GM10266 (cell line): ENCODE results near the gene RNF220.
"Not testable (repeated sequence)": the region's sequence is repeated elsewhere in the genome, so short reads cannot be mapped to it uniquely, and the experiment has no call there.

ENCODE experiments used
- DNase-seq: peaks from one replicate; pipeline ENCODE4 v3.0.0; 2012; ENCODE audit errors: extremely low spot score
- CTCF ChIP-seq: IDR thresholded peaks from 2 replicates; pipeline ENCODE4 v1.5.1; 2012; ENCODE audit warnings: mild to moderate bottlenecking, low read depth; ENCODE audit not compliant: control insufficient read depth, insufficient read depth; ENCODE audit errors: missing control alignments

The RNF220 gene

GRCh38 chr1:44489481-44489880, 84.4 kb downstream of the RNF220 start:
- no peak for TF ChIP-seq CTCF

GRCh38 chr1:44496541-44497171, 91.6 kb downstream of the RNF220 start:
- no peak for DNase-seq
- no peak for TF ChIP-seq CTCF

More at GRCh38 chr1:44489481-44489880, 84.4 kb downstream of the RNF220 start:
- no peak for DNase-seq

DNA sequence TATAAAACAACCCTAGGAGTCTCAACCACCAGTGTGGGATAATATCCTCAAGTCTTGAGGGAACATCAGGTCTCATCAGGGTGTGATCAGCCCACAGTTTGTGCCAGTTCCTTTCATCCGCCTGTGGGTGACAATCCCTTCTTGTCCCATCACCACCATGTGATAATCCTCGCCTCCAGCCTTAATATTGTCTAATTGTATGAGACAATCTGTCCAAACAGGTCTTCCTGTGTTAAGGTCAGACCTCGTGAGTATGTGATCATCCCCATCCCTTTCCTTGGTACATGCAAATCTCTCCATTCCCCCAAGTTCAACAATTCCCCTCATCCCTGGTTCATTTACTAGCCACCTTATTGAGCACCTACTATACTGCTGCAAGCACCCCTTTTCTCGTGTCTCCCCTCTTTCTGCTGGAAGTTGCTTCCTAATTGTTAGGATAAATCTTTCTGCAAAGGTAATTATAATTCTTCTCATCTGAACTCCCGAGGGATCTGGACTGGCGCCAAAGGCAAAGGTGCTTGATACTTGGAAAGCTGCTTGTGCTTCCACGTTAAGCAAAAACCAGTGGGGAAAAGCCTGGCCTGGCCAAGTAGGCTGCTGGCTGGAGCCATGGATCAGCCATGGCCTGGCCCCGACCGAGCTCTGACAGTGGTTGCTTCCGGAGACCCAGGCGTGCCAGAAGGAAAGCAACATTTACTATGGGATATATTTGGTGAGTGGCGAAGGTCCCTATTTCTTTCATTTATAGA, 92.5 kb downstream of the RNF220 start:
- no peak for DNase-seq
- no peak for TF ChIP-seq CTCF

DNA sequence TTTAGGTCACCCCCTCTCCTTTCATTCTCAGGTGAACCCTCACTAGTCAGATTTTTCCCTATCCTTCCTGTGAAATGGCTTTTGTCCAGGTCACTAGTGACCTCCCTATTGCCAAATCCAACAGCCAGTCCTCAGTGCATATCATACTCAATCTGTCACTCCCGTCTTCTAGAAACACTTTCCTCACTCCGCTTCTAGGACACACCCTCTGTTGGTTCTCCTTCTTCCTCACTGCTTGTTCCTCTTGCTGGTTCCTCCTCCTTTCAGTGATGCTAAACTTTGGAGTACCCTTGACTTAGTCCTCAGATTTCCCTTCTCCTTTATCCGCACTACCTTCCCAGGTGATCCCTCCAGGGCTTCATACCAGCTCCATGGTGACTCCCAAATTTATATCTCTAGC, 94.3 kb downstream of the RNF220 start:
- TF ChIP-seq CTCF, result no peak

GRCh38 chr1:44500181-44501046, 95.4 kb downstream of the RNF220 start:
- no peak for DNase-seq
- TF ChIP-seq CTCF, result no peak

More for the DNA sequence above, 94.3 kb downstream of the RNF220 start:
- DNase-seq, result no peak

- TF ChIP-seq CTCF, result no peak
- no peak for DNase-seq
Observed at GRCh38 chr1:44501047-44501890, 96.2 kb downstream of the RNF220 start.

GRCh38 chr1:44502823-44503222, 97.8 kb downstream of the RNF220 start:
- not testable (repeated sequence) for DNase-seq
